Activated CD4-positive, alpha-beta T cell treated with anti-CD3 and anti-CD28 coated beads, Interleukin-2, amount 50 U/mL, for 48 hours (primary cell): ENCODE measurements around the gene FAF1.
"Not testable (repeated sequence)": the region's sequence is repeated elsewhere in the genome, so short reads cannot be mapped to it uniquely, and the experiment has no call there.

Experiments used
- DNase-seq, 2 experiments: peaks; one replicate each; pipeline ENCODE4 v3.0.0-alpha.2; 2020

Gene FAF1

DNA sequence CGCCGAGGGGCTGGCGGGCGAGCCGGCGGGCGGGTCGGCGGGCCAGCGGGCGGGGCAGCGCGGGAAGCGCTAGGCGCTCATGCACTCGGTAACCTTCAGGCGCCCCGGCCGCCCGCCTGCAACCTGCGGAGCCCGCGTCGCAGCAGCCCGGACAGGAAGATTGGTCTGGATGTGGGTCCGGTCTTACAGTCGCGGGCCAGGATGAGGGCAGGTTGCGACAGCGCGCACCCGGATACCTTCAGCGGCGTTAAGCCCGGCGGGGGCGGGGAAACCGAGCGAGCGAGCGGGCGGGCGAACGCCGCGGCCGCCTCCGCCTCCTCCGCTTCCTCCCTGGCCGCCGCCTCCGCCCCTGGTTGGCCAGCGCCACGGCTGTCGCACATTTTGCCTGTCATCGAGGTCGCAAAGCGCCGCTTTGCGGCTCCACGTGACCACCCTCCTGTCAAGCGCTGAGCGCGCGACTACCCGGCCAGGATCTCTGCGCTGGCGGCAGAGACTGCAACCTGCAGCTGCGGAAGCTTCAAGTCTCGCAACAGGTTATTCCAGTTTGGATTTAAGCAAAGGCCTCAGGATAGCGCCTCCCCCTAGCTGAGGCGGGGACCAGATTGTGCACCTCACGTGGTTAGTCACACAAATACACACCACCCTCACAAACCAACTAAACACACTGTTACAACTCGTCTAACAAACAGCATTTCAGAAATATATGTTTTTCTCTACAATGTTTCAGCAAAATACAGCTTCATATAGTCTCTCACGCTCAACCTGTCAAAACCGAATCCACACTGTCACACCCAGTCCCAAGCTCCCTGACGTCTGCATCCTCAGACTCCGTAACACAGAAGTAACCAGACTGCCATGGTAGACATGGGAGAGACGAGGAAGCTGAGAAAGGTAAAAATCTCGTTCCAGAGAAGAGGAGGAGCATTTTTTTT, at the start of gene FAF1:
FAF1 (minus strand) TSS at position 355 of the 932 bp plus-strand sequence. CDS start 456 bp downstream, outside the sequence.
- DNase-seq: peak; percentile 94 to 96

DNA sequence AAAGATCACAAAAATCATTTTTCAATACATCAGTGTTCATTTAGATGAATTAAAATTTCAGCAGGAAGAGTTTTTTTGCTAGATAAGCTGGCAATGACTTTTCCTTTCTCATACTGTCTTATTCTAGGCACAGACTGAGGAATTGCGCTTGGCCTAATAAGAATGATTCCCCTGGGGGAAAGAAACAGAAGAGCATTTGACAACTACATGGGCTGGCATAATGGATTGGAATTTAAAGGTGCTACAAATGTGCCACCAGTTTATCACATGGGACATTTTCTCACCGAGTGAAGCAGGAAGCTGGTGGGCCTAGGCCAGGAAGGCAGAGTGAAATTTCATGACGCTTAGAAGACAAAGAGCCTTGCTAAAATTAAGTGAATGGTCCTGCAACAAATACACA, 49.3 kb upstream of the FAF1 start:
- no peak for DNase-seq

GRCh38 chr1:51005549-51005948, 45.5 kb upstream of the FAF1 start:
- not testable (repeated sequence) for DNase-seq

- DNase-seq: no peak
Measured at GRCh38 chr1:51002516-51002915, 42.4 kb upstream of the FAF1 start.

- no peak for DNase-seq
Measured at GRCh38 chr1:51000651-51001050, 40.6 kb upstream of the FAF1 start.

- DNase-seq: no peak
Measured at GRCh38 chr1:51000160-51000559, 40.1 kb upstream of the FAF1 start.

- not testable (repeated sequence) for DNase-seq
Measured at GRCh38 chr1:50999375-50999774, 39.3 kb upstream of the FAF1 start.

DNA sequence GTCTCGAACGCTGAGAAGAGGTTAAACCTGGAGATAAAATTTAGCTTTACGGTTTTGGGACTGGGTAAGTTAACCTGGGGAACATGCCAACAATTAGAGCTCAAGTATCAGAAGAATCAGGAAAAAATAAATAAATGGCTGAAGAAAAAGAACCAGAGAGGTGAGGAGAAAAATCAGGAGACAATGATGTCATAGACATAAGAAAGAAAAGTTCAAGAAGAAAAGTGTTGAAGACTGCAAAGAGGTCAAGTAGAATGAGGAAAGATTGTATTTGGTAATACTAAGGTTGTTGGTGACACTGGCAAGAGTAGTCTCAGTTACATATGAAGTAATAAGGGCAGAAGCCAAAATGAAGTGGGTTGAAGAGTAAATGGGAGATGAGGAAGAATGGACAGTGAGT, 36.0 kb upstream of the FAF1 start:
- DNase-seq: no peak

- DNase-seq: no peak
Measured at GRCh38 chr1:50995651-50996050, 35.6 kb upstream of the FAF1 start.

DNA sequence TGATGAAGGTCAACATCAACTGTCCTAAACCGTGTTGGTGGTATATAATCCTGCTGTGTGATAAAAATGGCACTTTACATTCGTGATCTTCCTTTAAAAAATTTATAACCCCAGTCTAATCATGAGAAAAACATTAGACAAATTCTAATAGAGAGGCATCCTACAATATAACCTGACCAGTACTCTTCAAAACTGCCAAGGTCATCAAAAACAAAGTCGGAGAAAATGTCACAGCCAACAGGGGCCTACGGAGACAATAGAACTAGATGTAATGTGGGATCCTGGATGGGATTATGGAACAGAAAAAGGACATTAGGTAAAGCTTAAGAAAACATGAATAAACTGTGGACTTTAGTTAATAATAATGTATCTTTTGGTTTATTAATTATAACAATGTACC, 34.9 kb upstream of the FAF1 start:
- no peak for DNase-seq

DNA sequence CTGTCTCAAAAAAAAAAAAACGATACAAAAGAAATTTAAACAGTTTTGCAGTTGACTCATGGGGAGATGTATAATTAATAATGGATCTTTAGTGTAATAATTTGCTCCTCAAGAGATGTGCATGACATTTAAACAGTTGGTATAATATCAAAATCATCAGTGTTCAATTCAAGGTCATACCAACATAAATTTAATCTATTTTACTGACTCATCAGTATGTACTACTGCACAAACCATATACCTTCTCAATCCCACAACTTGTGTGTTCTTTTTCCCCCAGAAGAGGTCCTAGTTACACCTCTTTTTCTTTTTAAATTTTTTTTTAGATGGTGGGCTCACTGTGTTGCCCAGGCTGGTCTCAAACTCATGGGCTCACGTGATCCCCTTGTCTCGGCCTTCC, 33.6 kb upstream of the FAF1 start:
- no peak for DNase-seq

GRCh38 chr1:50992532-50993318, 32.7 kb upstream of the FAF1 start:
- DNase-seq: no peak

GRCh38 chr1:50989694-50990093, 29.6 kb upstream of the FAF1 start:
- no peak for DNase-seq

DNA sequence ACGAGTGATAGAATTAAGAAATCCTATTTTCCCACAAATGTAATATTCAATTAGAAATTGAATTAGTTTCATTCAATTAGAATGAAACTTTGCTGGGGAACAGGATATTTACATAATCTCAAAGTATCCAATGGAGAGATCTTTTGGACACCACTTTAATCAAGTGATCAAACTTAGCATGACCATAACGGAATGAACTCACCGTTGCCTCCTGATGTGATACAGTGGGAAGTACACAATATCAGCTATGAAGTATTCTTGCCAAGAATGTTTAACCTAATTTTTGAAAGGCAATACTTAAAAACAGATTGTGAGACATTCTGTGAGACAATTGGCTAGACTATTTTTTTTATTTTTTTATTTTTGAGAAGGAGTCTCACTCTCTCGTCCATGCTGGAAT, 26.6 kb upstream of the FAF1 start:
- DNase-seq: no peak

- no peak for DNase-seq
Measured at GRCh38 chr1:50985094-50985493, 25.0 kb upstream of the FAF1 start.

- DNase-seq: no peak
Measured at GRCh38 chr1:50983219-50983802, 23.2 kb upstream of the FAF1 start.

- no peak for DNase-seq
Measured at GRCh38 chr1:50982611-50983010, 22.5 kb upstream of the FAF1 start.

- no peak for DNase-seq
Measured at GRCh38 chr1:50981741-50982140, 21.7 kb upstream of the FAF1 start.

DNA sequence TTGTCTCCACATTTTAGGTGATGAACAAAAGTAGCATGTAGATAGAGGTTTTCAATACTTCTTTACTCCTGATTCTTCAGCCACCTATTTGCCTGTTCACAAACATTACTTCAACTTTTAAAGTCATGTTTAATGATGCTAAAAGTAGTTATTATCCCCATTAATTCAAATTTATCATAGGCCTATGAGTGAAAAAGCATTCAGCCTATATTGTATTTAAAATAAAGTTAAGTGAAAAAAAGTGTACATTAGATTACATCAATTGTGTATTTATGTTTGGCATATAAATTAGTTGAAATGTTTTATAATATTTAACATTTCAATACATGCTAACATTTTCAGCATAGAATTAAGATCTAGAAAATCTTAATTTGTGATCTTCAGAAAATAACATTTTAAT, 20.4 kb upstream of the FAF1 start:
- DNase-seq: no peak

- DNase-seq: no peak
Measured at GRCh38 chr1:50979937-50980336, 19.9 kb upstream of the FAF1 start.

GRCh38 chr1:50978852-50979781, 19.1 kb upstream of the FAF1 start:
- no peak for DNase-seq

- peak; percentile 27 to 35 for DNase-seq
Measured at GRCh38 chr1:50978144-50978851, 18.2 kb upstream of the FAF1 start.
